Loucy (cell line): ENCODE data around the gene TAF3.
"Not testable (repeated sequence)": the region's sequence is repeated elsewhere in the genome, so short reads cannot be mapped to it uniquely, and the experiment has no call there.

ENCODE experiments used
- H2AFZ ChIP-seq: fragments of 200-600 bp; sonication (generic); 2 replicates; pipeline ENCODE4 v1.6.0; 2016; ENCODE audit warnings: antibody characterized with exemption, mild to moderate bottlenecking, low read length, moderate library complexity
- H3F3A ChIP-seq: fragments of 200-600 bp; 2 replicates; pipeline ENCODE4 v1.6.0; 2016; ENCODE audit warnings: antibody characterized with exemption, low read depth, mild to moderate bottlenecking
- H3K27me3 ChIP-seq: fragments of 200-600 bp; sonication (generic); 2 replicates; pipeline ENCODE4 v1.6.1; 2014; ENCODE audit warnings: low read length, mild to moderate bottlenecking; ENCODE audit not compliant: insufficient read depth, poor library complexity, severe bottlenecking
- H3K36me3 ChIP-seq: fragments of 200-600 bp; sonication (generic); 2 replicates; pipeline ENCODE4 v1.6.1; 2016; ENCODE audit warnings: low read length; ENCODE audit not compliant: insufficient read depth
- H3K4me1 ChIP-seq: fragments of 200-600 bp; sonication (generic); 2 replicates; pipeline ENCODE4 v1.5.1; 2014; ENCODE audit warnings: low read length, mild to moderate bottlenecking; ENCODE audit not compliant: insufficient read depth, poor library complexity, severe bottlenecking
- H3K4me2 ChIP-seq: fragments of 200-600 bp; sonication (generic); 2 replicates; pipeline ENCODE4 v1.6.0; 2014; ENCODE audit warnings: antibody characterized with exemption, low read length, low read depth, mild to moderate bottlenecking; ENCODE audit not compliant: poor library complexity, severe bottlenecking
- H3K4me3 ChIP-seq: fragments of 200-600 bp; sonication (generic); 2 replicates; pipeline ENCODE4 v1.5.1; 2014; ENCODE audit warnings: low read length, mild to moderate bottlenecking, mixed read lengths; ENCODE audit not compliant: poor library complexity, severe bottlenecking
- H3K79me2 ChIP-seq: fragments of 200-600 bp; sonication (generic); 2 replicates; pipeline ENCODE4 v1.6.1; 2014; ENCODE audit warnings: low read length; ENCODE audit not compliant: insufficient read depth
- H3K9ac ChIP-seq: fragments of 200-600 bp; sonication (generic); 2 replicates; pipeline ENCODE4 v1.6.0; 2014; ENCODE audit warnings: mild to moderate bottlenecking, low read depth, low read length, moderate library complexity; ENCODE audit not compliant: poor library complexity, severe bottlenecking
- H3K9me2 ChIP-seq: fragments of 200-600 bp; sonication (generic); replicated peaks from 2 replicates; pipeline ENCODE4 v1.6.1; 2016; ENCODE audit warnings: low read depth, low read length, mixed read lengths
- H3K9me3 ChIP-seq: fragments of 200-600 bp; sonication (generic); 2 replicates; pipeline ENCODE4 v1.6.1; 2014; ENCODE audit warnings: mild to moderate bottlenecking, antibody characterized with exemption, low read length, low read depth; ENCODE audit not compliant: insufficient read depth
- H4K20me1 ChIP-seq: fragments of 200-600 bp; sonication (generic); 2 replicates; pipeline ENCODE4 v1.6.0; 2014; ENCODE audit warnings: antibody characterized with exemption, low read length, mild to moderate bottlenecking; ENCODE audit not compliant: insufficient read depth, poor library complexity, severe bottlenecking
- CTCF ChIP-seq: fragments of 200-600 bp; sonication (generic); conservative IDR thresholded peaks from 2 replicates; pipeline ENCODE4 v1.5.1; 2014; ENCODE audit warnings: mild to moderate bottlenecking, antibody characterized with exemption, low read length
- EZH2phosphoT487 ChIP-seq: fragments of 200-600 bp; IDR thresholded peaks from 2 replicates; pipeline ENCODE4 v1.6.1; 2018; ENCODE audit warnings: antibody characterized with exemption, mild to moderate bottlenecking, moderate library complexity, borderline replicate concordance

The TAF3 gene

GRCh38 chr10:7810443-7810842 is 7.9 kb upstream of the TAF3 start:
- Histone ChIP-seq H3K79me2 (no peaks in the 10 kb centered on the region), H3K36me3 (peaks cover 22% of the 10 kb centered on the region; the same call in 1 of the 2 replicates), H2AFZ (no peak overlapping the region), H4K20me1 (no peaks in the 10 kb centered on the region), H3K9me2 (no peaks in the 10 kb centered on the region), H3K4me3 (no peak overlapping the region), H3K9me3 (no peaks in the 10 kb centered on the region), H3F3A (no peaks in the 10 kb centered on the region; the same call in 1 of the 2 replicates), H3K9ac (no peak overlapping the region), H3K27me3 (no peaks in the 10 kb centered on the region), H3K4me1 (no peaks in the 10 kb centered on the region), H3K4me2 (no peak overlapping the region)
- TF ChIP-seq CTCF, result no peak
- TF ChIP-seq EZH2phosphoT487, result no peak

GRCh38 chr10:7811000-7811399 is 7.3 kb upstream of the TAF3 start:
- Histone ChIP-seq H3K9ac (no peak overlapping the region), H3K79me2 (no peaks in the 10 kb centered on the region), H3K36me3 (peaks cover 18% of the 10 kb centered on the region; the same call in 1 of the 2 replicates), H4K20me1 (no peaks in the 10 kb centered on the region), H3K27me3 (peaks cover 2% of the 10 kb centered on the region), H3K4me2 (no peak overlapping the region), H3K9me2 (no peaks in the 10 kb centered on the region), H3F3A (no peaks in the 10 kb centered on the region; the same call in 1 of the 2 replicates), H3K9me3 (no peaks in the 10 kb centered on the region), H3K4me1 (no peaks in the 10 kb centered on the region), H2AFZ (no peak overlapping the region), H3K4me3 (no peak overlapping the region)
- TF ChIP-seq EZH2phosphoT487, result no peak
- no peak for TF ChIP-seq CTCF

DNA sequence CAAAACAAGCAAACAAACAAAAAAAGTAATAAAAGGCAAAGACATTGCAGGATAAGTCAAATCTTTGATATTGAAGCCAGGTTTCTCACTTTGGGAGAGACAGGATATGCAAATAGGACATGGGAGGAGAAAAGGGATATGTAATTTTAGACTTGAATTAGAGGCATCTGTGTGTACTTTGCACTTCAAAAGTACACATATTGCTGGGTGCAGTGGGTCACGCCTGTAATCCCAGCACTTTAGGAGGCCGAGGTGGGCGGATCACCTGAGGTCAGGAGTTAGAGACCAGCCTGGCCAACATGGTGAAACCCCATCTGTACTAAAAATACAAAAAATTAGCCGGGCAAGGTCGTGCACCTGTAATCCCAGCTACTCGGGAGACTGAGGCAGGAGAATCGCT is 6.6 kb upstream of the TAF3 start:
- H3K9ac ChIP-seq, H2AFZ ChIP-seq, H4K20me1 ChIP-seq, H3K9me3 ChIP-seq, H3K27me3 ChIP-seq, H3F3A ChIP-seq, H3K79me2 ChIP-seq, H3K4me3 ChIP-seq, H3K4me1 ChIP-seq, H3K4me2 ChIP-seq, H3K9me2 ChIP-seq: not testable (repeated sequence)
- peaks cover 15% of the 10 kb centered on the region; the same call in 1 of the 2 replicates for H3K36me3 ChIP-seq

- no peaks in the 10 kb centered on the region for H4K20me1 ChIP-seq
- no peaks in the 10 kb centered on the region for H3K9me2 ChIP-seq
- H3K4me3 ChIP-seq, result no peak overlapping the region
- TF ChIP-seq EZH2phosphoT487, result no peak
- TF ChIP-seq CTCF, result peak; percentile 21; the same call in 1 of the 2 replicates
- H2AFZ ChIP-seq, result no peak overlapping the region
- H3K9ac ChIP-seq, result no peak overlapping the region
- no peaks in the 10 kb centered on the region for H3F3A ChIP-seq
- no peaks in the 10 kb centered on the region for H3K4me1 ChIP-seq
- no peak overlapping the region for H3K4me2 ChIP-seq
- no peaks in the 10 kb centered on the region; the same call in 1 of the 2 replicates for H3K36me3 ChIP-seq
- peaks cover under 1% of the 10 kb centered on the region; the same call in 1 of the 2 replicates for H3K79me2 ChIP-seq
- H3K9me3 ChIP-seq, result no peaks in the 10 kb centered on the region
- H3K27me3 ChIP-seq, result peaks cover 13% of the 10 kb centered on the region
Observed at GRCh38 chr10:7813481-7813880, 4.8 kb upstream of the TAF3 start.
